Measurements from ENCODE around the gene SEMA6C.
"Not testable (repeated sequence)": the region's sequence is repeated elsewhere in the genome, so short reads cannot be mapped to it uniquely, and the experiment has no call there.

SEMA6C gene

GRCh38 chr1:151108331-151108730 is 38.1 kb downstream of the SEMA6C start:
- Histone ChIP-seq H3K9me3 (ENCODE audit: low read length) (no peaks in the 10 kb centered on the region), H3K9ac (ENCODE audit: low read length) (no peak overlapping the region), H3K36me3 (ENCODE audit: insufficient read depth, low read length) (peaks cover 10% of the 10 kb centered on the region), H3K4me1 (ENCODE audit: insufficient read depth, low read length) (no peaks in the 10 kb centered on the region), H3K27me3 (ENCODE audit: control insufficient read depth in 1 of 2, insufficient read depth in 2 of 2, low read length in 2 of 2) (no peaks in the 10 kb centered on the region), H3K27ac (ENCODE audit: low read depth, low read length) (no peak overlapping the region), H3K4me3 (ENCODE audit: low read depth in 1 of 2, low read length in 2 of 2) (no peak overlapping the region)

- peaks cover 10% of the 10 kb centered on the region for H3K36me3 ChIP-seq (ENCODE audit: insufficient read depth, low read length)
- no peak overlapping the region for H3K27ac ChIP-seq (ENCODE audit: low read depth, low read length)
- H3K4me3 ChIP-seq (ENCODE audit: low read depth in 1 of 2, low read length in 2 of 2): no peak overlapping the region
- no peak overlapping the region for H3K9ac ChIP-seq (ENCODE audit: low read length)
- no peaks in the 10 kb centered on the region for H3K4me1 ChIP-seq (ENCODE audit: insufficient read depth, low read length)
- H3K9me3 ChIP-seq (ENCODE audit: low read length): no peaks in the 10 kb centered on the region
- no peaks in the 10 kb centered on the region for H3K27me3 ChIP-seq (ENCODE audit: control insufficient read depth in 1 of 2, insufficient read depth in 2 of 2, low read length in 2 of 2)
Observed at GRCh38 chr1:151106894-151107293, 39.5 kb downstream of the SEMA6C start.

DNA sequence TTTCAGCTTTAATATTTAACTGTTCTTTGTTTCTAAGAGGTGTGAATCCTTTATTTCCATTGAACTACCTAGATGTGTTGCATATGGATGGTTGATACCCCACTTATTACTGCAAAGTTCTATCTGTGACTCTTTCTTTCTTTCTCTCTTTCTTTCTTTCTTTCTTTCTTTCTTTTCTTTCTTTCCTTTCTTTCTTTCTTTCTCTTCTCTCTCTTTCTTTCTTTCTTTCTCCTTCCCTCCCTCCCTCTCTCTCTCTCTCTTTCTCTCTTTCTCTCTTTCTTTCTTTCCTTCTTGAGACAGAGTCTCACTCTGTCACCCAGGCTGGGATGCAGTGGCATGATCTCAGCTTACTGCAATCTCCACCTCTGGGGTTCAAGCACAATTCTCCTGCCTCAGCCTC is 41.8 kb downstream of the SEMA6C start:
- H3K4me3 ChIP-seq (ENCODE audit: low read depth in 1 of 2, low read length in 2 of 2): no peak overlapping the region

GRCh38 chr1:151098126-151098525 is 48.3 kb downstream of the SEMA6C start:
- Histone ChIP-seq H3K27ac (ENCODE audit: low read depth, low read length) (no peak overlapping the region), H3K4me1 (ENCODE audit: insufficient read depth, low read length) (no peaks in the 10 kb centered on the region), H3K27me3 (ENCODE audit: control insufficient read depth in 1 of 2, insufficient read depth in 2 of 2, low read length in 2 of 2) (no peaks in the 10 kb centered on the region), H3K36me3 (ENCODE audit: insufficient read depth, low read length) (no peaks in the 10 kb centered on the region), H3K9me3 (ENCODE audit: low read length) (no peaks in the 10 kb centered on the region), H3K4me3 (ENCODE audit: low read depth in 1 of 2, low read length in 2 of 2) (no peak overlapping the region), H3K9ac (ENCODE audit: low read length) (no peak overlapping the region)

More for the DNA sequence above, 41.8 kb downstream of the SEMA6C start:
- no peaks in the 10 kb centered on the region for H3K9me3 ChIP-seq (ENCODE audit: low read length)
- H3K4me1 ChIP-seq (ENCODE audit: insufficient read depth, low read length): no peaks in the 10 kb centered on the region
- no peak overlapping the region for H3K9ac ChIP-seq (ENCODE audit: low read length)
- H3K36me3 ChIP-seq (ENCODE audit: insufficient read depth, low read length): peaks cover 10% of the 10 kb centered on the region
- no peaks in the 10 kb centered on the region for H3K27me3 ChIP-seq (ENCODE audit: control insufficient read depth in 1 of 2, insufficient read depth in 2 of 2, low read length in 2 of 2)
- H3K27ac ChIP-seq (ENCODE audit: low read depth, low read length): no peak overlapping the region

DNA sequence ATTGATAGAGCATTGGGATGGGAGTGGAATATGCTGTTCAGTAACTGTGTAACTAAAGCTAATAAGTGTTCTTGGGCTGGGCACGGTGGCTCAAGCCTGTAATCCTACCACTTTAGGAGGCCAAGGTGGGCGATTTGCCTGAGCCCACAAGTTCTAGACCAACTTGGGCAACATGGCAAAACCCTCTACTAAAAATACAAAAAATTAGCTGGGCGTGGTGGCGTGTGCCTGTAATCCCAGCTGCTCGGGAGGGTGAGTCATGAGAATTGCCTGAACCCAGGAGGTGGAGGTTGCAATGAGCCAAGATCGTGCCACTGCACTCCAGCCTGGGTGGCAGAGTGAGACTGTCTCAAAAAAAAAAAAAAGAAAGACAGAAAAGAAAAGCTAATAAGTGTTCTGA is 49.0 kb downstream of the SEMA6C start:
- H3K27ac ChIP-seq (ENCODE audit: low read depth, low read length); H3K36me3 ChIP-seq (ENCODE audit: insufficient read depth, low read length): not testable (repeated sequence)

GRCh38 chr1:151085953-151086559 is 60.4 kb downstream of the SEMA6C start:
- no peaks in the 10 kb centered on the region for H3K36me3 ChIP-seq (ENCODE audit: insufficient read depth, low read length)
- H3K9me3 ChIP-seq (ENCODE audit: low read length): no peaks in the 10 kb centered on the region
- H3K4me1 ChIP-seq (ENCODE audit: insufficient read depth, low read length): no peaks in the 10 kb centered on the region
- no peak overlapping the region for H3K27ac ChIP-seq (ENCODE audit: low read depth, low read length)
- H3K4me3 ChIP-seq (ENCODE audit: low read depth in 1 of 2, low read length in 2 of 2): no peak overlapping the region
- H3K27me3 ChIP-seq (ENCODE audit: control insufficient read depth in 1 of 2, insufficient read depth in 2 of 2, low read length in 2 of 2): no peaks in the 10 kb centered on the region
- H3K9ac ChIP-seq (ENCODE audit: low read length): no peak overlapping the region

More for the DNA sequence above, 49.0 kb downstream of the SEMA6C start:
- H3K9me3 ChIP-seq (ENCODE audit: low read length); H3K27me3 ChIP-seq (ENCODE audit: control insufficient read depth in 1 of 2, insufficient read depth in 2 of 2, low read length in 2 of 2); H3K4me3 ChIP-seq (ENCODE audit: low read depth in 1 of 2, low read length in 2 of 2); H3K4me1 ChIP-seq (ENCODE audit: insufficient read depth, low read length); H3K9ac ChIP-seq (ENCODE audit: low read length): not testable (repeated sequence)

Data from muscle layer of colon (tissue), 2 donors.